PFSK-1 (cell line): Measurements from ENCODE around the gene ALB.

ENCODE experiments used
- FOXP2 ChIP-seq: optimal IDR thresholded peaks from 2 replicates; pipeline ENCODE3; 2011; ENCODE audit warnings: borderline replicate concordance, control low read depth, inconsistent platforms; ENCODE audit not compliant: insufficient read depth; ENCODE audit errors: extremely low read length, extremely low read depth
- POLR2AphosphoS5 ChIP-seq: IDR thresholded peaks from 2 replicates; pipeline ENCODE4 v1.6.1; 2012; ENCODE audit warnings: low read depth, mild to moderate bottlenecking, control low read depth, low read length, moderate library complexity
- REST ChIP-seq, 2 experiments: IDR thresholded peaks; 2 replicates each; pipeline versions ENCODE4 v1.6.1 to v1.8.0; 2011 to 2012; ENCODE audit warnings: low read depth in 2 of 2, low read length in 2 of 2, control low read depth in 1 of 2, inconsistent platforms in 1 of 2, mild to moderate bottlenecking in 1 of 2, moderate library complexity in 1 of 2; ENCODE audit not compliant: insufficient read depth in 1 of 2
- SIN3A ChIP-seq: IDR thresholded peaks from 2 replicates; pipeline ENCODE4 v1.6.1; 2012; ENCODE audit warnings: mild to moderate bottlenecking, low read length, moderate library complexity, borderline replicate concordance; ENCODE audit not compliant: insufficient read depth
- TAF1 ChIP-seq: IDR thresholded peaks from 2 replicates; pipeline ENCODE4 v1.6.1; 2012; ENCODE audit warnings: low read length, control low read depth, borderline replicate concordance; ENCODE audit not compliant: insufficient read depth

- TF ChIP-seq TAF1 (no peak), POLR2AphosphoS5 (no peak), REST (IDR thresholded peaks at IDR 0.05; ENCODE audit: insufficient read depth in 1 of 2, low read depth in 2 of 2, low read length in 2 of 2) (no peak), FOXP2 (no peak), SIN3A (no peak)
Measured at GRCh38 chr4:73438048-73438447, 34.0 kb downstream of the ALB start.
